HG03460 (cell line): Measurements from ENCODE around the gene ASS1.

Experiments
- ATAC-seq: cut with Tn5 transposase; IDR thresholded peaks from one replicate; pipeline ENCODE4 v1.9.1; 2021; ENCODE audit not compliant: unreplicated experiment

ASS1 gene

DNA sequence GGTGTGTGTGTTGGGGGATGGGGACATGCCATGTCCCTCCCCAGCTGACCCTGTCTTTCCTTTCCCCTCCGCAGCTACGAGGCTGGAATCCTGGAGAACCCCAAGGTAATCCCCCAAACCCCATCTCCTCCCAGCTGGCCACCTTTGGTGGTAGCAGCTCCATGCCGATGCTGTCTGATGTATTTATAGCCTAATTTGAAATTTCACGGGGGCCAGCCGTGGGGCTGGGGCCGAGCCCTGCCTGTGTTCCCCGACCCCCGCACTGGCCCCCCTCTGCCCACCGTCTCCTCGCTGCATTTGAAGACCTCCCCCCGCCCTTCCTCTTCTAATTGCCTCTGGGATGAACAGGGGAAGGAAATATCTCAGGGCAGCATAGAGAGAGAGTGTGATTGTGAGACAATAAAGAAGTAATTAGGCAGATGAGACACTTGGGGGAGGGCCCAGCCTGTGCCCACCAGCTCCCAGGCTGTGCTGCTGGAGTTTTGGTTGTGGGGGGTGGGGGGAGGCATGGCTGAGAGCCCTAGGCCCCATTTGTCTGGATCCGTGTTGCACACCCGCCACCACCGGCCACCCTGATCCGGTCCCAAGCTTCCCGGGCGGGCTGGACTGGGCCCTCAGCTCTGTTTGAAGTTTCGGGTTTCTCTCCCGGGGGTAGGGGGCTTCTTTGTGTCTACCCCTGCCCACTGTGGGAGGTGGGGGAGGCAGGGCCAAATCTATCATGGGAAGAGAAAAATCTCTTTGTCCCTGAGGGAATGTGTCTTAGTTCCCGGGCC lies 26.8 kb downstream of the ASS1 start:
- no peak for ATAC-seq

DNA sequence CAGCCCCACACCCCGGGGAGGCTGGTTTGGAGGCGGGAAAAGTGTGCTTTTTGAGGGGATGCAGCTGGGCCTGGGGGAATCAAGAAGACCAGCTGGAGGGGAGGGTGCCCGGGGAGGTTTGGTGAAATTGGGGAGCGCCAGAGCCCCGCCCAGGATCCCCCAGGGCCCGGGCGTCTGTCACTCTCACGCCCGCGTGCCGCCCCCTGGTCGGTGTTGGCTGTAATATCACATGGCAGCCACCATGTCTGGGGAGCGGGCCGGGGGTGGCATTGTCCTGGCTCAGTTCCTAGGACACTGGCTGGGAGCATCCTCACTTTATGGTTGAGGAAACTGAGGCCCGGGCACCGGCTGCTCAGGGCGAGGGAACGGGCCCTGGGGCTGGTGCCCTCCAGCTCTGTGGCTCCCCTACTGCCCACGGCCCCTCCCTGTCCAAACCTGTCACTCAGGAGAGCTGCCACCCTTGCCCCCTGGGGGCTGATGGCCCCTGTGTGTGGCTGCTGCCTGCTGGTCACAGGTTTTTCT lies 27.5 kb downstream of the ASS1 start:
- ATAC-seq: no peak

GRCh38 chr9:130473009-130473408 lies 28.2 kb downstream of the ASS1 start:
- no peak for ATAC-seq

- no peak for ATAC-seq
Observed at GRCh38 chr9:130473566-130473965, 28.8 kb downstream of the ASS1 start.

DNA sequence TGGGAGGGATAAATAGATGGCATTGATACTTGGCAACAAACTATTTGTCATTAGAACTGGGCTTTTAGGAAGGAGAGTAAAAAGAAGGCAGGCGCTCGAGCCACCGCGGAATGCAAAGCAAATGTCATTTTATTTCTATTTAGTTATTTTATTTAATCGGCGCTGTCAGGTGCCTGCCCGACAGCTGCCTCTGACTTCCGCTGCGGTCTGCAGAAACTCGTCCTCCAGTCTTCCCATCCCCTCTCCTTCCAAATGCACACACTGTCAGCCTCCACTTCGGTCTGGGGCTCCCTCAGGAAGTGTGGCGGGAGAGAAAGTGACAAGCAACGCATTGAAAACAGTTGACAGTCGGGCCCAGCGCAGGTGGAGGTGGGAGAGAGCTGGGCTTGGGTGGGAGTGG lies 29.3 kb downstream of the ASS1 start:
- ATAC-seq: no peak

DNA sequence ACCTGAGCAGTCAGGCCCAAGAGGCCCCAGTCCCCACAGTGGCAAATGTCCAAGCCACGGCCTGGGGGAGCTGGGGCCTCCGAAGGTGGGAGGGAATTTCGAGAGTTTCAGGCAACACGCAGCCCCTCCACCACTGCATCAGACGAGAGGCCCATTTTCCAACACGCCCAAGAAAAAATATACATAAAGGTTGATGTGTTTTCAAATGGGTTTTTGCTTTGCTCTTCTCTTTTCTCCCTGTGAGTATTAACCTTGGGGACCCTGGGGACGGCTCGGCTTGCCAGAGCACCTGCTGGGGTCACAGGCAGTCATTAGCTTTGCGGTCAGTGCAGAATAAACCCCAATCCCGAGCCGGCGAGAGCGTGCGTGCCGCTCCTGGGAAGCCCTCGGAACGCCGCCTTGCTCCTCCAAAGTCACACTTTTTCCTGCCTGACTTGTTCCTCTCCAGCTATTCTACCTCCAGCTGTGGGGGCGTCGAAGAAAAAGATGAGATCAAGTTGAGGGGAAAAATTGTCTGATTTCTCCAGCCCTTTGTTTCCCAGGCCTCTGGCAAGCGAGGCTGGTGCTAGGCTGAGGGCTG lies 31.5 kb downstream of the ASS1 start:
- ATAC-seq: no peak

DNA sequence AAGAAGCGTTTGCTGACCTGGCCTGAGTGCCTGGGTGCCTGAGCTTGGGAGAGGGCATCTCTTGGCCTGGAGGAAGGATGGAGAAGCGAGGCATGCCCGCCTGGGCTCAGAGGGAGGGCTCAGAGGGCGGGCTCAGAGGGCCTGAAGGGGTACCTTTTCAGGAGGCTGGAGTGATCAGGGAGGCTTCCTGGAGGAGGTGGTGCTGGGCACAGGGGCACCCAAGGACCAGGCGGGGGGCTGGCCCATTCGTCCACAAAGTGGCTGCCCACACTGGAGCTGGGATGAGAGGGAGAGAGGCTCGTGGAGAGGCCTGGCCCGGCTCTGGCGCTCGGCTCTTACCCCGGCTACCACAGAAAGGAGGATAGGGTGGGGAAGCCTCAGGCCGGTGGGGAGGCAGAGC lies 32.8 kb downstream of the ASS1 start:
- no peak for ATAC-seq

DNA sequence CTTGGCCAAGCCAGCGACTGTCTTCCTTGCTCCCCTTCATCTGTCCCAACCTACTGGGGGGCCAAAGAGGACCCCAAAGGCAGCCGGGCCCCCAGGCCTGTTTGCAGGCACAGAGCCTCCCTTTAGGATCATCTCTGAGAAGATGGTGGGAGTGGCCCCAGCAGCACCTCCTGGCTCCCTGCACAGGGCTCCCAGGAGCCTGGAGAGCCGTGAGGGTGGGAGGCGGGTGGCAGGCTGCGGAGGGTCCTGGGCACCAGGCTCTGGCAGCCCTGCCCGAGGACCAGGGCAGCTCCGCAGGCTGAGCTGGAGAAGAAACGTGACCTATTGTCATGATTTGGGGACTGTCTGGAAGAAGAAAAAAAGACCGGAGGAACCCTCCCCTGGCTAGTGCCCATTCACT lies 33.4 kb downstream of the ASS1 start:
- ATAC-seq: no peak

DNA sequence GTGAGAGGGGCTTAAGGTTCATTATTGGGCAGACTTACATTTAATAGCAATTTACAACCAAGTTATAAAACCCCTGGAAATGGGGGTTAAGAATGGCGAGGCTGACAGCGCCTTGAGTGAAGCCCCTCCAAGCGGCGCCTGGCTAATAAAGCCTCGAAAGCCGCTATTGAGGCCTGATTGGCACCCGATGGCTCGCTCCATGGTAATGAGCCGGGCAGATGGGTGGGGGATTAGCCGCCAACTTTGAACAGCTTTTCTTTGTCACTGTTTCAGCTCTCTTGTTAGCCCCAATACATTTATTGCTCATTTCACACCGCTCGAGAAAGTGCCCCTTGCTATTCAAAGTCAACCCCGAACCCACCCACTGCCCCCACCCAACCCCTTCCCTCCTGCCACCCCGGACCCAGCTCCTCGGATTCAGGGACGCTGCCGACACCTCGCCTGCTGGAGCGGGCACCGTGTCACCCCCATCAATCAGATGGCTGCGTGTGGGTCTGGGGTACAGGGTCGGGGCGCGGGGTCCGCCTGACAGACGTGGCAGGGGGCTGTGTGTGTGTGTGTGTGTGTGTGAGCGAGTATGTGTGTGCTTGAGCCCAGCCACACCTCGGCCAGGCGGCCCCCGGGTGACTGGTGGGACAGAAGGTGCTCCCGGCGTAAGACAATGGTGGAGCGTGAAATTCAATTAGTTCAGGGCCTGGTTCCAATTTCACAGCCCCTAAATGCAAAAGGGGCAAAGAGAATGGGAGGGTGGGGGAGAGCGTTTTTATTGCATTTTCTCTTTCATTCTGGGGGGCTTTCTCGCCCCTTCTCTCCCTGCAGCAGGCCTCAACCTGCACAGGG lies 34.2 kb downstream of the ASS1 start:
- ATAC-seq: no peak

GRCh38 chr9:130479587-130479986 lies 34.8 kb downstream of the ASS1 start:
- no peak for ATAC-seq

DNA sequence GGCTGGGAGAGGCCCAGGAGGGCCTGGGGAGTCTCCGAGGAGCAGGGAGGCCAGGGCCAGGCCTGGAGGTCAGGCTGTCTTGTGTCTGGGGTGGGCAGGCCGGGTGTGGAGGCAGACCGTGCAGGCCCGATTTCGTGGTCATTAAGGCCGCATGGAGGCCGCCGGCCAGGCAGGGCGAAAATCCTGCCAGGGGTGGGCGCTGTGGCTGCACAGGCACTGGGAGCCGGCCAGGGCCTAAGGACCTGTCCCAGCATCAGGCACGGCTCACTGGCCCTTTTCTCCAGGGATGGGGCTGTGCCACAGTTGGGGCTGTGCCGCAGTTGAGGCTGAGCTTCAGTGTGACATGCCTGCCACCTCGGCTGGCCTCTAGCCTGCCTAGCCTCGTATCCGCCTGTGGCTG lies 35.9 kb downstream of the ASS1 start:
- no peak for ATAC-seq

DNA sequence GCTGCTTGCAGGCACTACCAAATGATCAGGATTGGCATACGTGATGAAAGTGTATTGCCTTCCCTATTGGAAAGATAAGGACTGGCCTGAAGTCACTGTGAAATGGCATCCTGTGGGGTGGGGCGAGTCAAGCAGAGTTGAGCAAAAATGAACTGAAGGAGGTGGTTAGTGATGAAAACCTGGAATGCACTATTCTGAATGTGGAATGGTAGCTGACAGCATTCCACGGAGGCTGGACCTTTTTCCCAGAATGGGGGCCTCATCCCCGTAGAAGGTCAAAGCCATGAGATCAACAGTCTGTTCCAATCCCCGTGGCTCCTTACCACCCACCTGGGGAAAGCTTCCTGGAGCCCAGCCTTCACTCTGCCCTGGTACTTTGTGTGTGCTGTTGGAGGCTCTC lies 37.7 kb downstream of the ASS1 start:
- ATAC-seq: no peak

DNA sequence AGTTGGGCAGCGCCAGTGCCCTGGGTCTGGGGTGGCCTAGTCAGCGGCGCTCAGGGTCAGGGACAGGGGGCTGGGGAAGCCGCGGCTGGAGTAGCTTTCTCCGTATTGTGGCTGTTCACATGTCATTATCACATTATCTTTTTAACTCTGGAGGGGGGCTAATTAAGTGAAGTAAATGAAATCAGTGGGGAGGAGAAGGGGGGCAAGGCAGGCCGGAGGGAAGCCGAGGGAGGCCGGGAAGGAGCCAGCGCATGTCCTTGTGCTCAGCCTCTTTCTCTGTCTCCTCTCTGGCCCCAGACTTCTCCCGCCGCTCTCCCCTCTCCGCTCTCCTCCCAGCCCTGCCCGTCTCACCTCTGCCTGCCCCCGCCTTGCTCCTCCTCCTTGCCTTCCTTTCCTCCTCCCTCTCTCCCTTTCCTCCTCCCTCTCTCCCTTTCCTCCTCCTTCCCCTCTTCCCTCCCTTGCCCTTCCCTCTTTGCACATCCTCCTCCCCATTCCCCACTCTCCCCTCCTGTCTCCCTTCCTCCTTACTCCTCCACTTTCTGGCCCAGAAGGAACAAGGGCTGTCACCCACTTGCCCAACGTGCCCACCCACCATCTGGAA lies 38.7 kb downstream of the ASS1 start:
- no peak for ATAC-seq

GRCh38 chr9:130484362-130485072 lies 39.8 kb downstream of the ASS1 start:
- no peak for ATAC-seq

GRCh38 chr9:130486103-130486502 lies 41.3 kb downstream of the ASS1 start:
- no peak for ATAC-seq

DNA sequence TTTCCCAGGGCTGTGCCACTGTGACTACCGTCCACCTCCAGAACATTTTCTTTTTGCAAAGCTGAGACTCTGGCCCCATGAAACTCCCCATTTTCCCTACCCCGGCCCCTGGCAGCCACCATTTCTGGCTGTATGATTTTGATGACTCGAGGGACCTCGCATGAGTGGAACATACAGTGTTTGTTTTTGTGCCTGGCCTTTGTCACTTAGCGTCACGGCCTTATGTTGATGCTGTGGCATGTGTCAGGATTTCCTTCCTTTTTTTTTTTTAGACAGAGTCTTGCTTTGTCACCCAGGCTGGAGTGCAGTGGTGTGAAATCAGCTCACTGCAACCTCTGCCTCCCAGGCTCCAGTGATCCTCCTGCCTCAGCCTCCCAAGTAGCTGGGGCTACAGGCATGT lies 42.7 kb downstream of the ASS1 start:
- no peak for ATAC-seq

GRCh38 chr9:130488621-130489330 lies 44.0 kb downstream of the ASS1 start:
- ATAC-seq: no peak

GRCh38 chr9:130490981-130491380 lies 46.2 kb downstream of the ASS1 start:
- no peak for ATAC-seq

- ATAC-seq: no peak
Observed at GRCh38 chr9:130491830-130492482, 47.2 kb downstream of the ASS1 start.

DNA sequence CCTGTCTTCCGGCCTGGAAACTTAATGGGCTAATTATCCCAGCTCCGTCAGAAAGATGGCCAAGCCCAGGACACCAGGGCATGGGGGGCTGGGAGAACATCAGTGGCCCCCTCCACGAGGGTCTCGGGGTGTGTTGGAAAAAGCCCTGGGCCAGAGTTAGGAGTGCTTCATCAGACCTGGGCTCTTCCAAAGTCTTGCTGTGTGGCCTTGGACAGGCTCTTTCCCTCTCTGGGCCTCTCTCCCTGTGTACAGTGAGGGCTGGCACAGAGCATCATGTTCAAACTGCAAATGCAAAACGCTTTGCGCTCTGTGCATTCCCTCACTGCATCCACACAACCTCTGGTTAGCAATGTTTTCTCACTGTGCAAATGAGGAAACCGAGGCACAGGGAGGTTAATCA lies 48.3 kb downstream of the ASS1 start:
- no peak for ATAC-seq
